Pulmonary artery endothelial cell (primary cell): ENCODE data around the gene ARFGAP3. TPM values are rescaled to one million over a fixed set of nuclear protein-coding genes. Genes with fewer than 3 reads are reported as not detected.

ENCODE experiments used
- DNase-seq: peaks from one replicate; pipeline ENCODE4 v3.0.0-alpha.2; 2011; ENCODE audit warnings: low read depth, low spot score
- total RNA-seq: library from RNA; depleted of rRNA; stranded (reverse); fragments of >200 nt; gene quantifications from 2 replicates; pipeline ENCODE4 v1.2.3, GENCODE V29; 2014

The ARFGAP3 gene
- total RNA-seq, 1 donor from 2014 or later, result 59.6 TPM

DNA sequence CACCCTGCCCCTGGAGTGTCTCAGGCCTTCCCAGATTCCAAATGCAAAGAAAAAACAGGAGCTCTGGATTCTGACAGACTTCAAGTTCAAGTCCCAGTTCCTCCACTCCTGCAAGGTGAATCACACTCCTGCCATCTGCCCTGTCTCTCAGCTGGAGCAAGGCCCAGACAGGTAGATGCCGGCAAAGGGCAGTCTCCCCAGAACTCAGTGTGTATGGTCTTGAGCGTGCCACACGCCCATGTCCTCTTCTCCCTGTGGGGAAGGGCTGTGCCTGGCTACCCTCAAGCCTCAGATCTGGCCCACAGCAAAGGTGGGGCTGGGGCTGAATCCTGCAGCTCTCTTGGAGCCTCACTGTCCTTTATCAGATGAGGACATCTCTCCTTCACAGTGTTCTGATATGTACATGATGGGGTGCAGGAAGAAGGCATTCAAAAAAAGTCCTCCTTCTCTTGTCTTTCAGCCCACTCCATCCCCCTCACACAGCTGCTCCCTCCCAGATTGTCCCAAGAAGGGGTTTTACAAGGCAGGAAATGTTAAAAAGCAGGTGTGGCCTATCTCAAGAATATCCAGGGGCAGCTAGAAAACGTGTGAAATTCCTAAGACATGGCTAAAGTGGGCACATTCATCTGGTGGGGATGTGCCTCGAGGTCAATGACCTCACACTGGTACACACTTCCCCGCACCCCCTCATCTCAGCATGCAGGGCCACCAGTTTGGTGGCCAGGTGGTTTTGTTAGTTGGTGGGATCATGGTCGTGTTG lies 27.7 kb upstream of the ARFGAP3 start:
- DNase-seq, result no peak

GRCh38 chr22:42883970-42884369 lies 26.9 kb upstream of the ARFGAP3 start:
- no peak for DNase-seq

DNA sequence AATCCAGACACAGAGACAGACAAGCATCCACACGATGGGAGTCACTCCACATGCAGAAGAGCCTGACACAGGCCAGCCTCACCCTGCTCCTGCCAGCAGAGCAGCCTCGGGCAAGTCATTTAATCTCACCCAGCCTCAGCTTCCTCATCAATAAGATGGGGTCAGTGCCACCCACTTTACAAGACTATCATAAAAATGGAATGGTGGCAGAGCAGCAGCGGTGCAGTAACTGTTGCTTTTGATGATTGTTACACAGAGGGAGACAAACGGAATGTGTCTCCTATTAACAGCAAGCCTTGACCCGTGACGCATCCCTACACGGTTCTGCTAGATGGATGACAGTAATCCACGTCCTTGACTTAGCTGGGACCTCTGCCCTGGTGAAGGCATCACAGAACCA lies 26.0 kb upstream of the ARFGAP3 start:
- no peak for DNase-seq

DNA sequence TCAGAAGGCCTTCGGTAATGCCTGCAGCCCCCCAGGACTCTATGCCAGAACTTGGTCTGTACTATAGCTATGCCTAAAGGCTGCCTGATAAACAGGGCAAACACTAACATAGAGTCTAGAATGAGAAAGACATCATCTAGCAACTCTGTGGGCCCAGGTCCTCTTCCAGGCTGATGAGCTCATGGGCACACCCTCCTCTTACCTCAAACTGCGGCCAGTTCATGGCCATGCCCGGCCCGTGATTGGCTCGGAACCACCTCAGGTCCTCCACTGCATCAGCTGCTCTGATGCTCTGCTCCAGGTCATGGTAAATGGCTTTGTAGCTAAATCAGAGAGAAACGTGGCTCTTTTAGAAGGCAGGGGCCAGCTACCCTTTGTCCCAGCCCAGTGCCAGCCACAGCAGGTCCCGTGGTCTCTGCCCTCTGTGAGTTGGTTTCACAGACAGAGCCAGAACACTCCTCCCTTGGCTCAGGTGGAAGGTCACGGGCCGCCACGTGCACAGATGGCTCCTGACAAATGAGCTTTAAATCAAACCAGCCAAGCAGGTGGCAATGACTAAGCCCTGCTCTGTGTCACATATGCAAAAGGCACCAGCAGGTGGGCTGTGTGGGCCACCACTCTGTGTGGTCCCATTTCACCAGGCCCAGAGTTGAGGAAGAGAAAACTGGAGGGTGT lies 25.0 kb upstream of the ARFGAP3 start:
- no peak for DNase-seq

DNA sequence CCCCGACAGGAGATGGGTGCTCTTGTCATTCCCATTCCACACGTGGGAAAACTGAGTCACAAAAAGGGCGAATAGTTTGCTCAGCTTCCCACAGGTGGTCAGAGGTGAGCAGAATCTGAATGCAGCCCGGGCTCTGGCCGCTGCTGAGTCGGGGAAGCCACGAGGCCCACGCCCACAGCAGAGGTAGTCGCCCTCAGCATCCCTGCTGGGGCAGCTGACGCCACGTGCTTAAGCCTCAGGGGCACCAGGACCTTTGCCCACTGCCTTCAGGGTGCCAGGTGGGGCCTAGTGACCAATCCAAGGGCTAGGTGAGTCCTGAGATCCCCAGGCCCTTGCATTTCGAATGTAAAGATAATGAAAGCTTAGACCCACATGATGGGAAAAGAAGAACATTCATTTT lies 24.2 kb upstream of the ARFGAP3 start:
- no peak for DNase-seq

DNA sequence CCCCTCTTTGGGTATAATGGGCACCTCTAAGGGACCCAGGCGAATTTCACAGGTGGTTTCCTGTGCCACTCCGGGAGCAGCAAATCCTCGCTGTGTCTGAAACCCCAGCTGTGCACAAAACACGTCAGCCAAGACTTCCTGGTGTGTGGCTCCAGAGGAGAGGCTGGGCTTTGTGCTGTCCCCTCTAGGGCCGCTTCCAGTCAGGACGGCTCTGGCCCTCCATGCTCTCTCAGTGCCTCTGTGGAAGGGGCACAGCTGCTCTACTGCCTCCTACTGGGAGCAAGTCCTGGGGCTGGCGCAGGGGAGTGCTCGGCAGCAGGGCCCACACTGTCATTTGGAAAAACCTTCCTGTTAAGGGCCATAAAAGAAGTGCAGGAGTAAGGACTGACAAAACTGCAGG lies 23.7 kb upstream of the ARFGAP3 start:
- DNase-seq, result no peak

DNA sequence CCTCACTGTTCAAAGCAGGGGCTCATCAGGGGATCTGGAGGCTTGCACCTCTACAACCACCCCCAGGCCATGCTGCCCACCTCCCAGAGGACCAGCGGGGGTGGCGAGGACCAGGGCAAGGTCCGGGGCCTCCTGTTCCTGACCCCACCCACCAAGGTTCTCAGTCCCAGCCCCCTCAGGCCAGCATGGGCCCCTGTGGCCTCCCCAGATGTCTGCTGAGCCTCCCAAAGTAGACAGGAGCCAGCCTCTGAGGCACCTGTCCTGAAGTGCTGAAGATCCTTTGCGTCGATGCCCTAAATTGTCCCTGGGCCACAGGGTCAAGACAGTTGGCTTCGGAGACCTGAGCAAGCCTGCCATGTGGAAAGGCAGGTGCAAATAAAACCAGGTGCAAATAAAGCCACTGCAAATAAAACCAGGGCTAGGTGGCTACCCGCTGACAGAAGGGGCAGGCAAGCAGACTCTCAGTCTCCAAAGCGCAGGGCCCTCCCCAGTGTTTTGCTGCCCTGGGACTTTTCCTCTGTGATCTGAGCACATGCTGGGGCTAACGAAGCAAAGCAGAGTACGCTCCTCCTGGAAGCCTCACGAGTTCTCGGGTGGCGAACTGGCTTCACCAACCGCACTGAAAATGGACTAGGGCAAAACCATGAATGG lies 22.4 kb upstream of the ARFGAP3 start:
- no peak for DNase-seq

DNA sequence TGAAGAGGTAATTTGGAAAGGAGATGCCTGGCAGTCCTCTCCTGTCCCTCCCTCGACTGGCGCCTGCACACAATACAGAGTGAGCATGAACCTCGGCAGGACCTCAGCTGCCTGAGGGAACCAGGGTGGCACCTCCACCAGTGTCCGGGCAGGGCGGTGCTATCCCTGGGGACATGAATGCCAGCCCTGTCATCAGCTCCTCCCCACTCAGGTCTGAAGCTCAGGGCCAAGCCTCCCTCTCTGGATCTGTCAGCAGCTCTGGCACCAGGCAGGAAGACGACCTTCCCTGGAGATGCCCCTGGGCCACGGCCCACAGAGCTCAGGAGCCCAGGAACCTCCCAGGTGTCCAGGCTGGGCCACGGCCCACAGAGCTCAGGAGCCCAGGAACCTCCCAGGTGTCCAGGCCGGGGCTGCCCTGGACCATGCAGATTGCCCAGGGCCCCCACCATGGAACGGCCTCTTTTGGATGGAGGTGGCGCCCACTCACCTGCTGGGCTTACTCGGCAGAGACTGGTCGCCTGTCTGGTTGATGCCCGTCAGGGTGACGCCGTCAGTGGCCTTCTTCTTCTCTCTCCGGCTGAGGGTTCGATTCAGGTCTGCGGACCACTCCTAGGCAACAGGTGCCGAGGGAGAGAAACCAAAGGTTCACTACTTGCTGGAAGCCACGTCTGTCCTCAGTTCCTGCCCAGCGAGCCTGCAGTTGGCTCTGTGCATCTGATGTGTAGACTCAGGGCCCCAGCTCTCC lies 21.7 kb upstream of the ARFGAP3 start:
- DNase-seq, result no peak

DNA sequence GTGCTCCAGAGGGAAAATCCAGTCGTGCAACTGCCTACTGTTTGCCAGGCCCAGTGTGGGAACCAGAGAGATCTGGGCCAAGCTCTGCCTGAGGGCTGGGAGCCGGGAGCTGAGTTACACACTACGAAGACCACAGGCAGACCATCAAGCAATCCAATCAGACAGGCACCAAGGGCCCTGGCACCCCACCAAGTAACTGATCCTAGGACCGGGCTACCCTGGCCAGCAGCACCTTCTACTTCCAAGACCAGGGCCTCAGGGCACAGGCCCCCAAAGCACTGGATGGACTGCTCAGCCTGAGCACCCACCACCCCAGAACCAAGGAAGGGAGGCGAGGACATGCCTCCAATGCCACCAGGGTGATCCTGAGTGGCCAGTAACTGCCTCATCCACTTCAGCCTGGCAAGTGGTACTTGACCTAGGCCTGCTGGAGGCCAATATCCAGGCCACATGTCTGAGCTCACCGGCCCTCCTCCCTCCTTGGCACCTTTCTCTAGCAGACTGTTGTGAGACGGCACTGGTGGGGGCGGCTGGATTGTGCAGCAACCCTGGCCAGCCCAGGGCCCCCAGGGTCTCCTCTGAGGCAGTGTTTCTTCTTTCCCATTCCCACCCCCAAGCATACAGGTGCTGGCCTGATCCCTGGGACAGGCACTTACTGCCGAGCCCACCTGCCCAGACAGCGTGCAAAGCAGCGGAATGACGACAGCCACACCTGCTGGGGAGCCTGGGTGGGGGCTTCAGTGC lies 20.7 kb upstream of the ARFGAP3 start:
- DNase-seq, result no peak

DNA sequence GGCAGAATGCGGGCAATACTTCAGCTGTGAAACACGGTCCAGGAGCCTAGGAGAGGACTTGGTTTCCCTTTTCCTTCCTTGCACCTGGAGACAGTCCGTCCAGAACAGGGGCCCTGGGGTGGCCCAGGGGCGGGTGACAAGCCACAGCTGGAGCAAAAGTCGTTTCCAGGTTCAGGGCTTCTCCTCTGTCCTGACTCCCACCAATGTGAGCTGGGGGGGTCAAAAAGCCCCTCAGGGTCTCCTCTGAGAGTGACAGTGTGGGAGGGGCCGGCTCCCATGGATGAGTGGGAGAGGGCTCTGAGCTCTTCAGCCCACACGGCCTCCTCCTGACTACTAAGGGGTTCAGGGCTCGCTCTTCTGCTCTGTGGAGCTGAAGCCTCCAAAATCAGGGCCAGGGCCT lies 20.1 kb upstream of the ARFGAP3 start:
- DNase-seq, result no peak

DNA sequence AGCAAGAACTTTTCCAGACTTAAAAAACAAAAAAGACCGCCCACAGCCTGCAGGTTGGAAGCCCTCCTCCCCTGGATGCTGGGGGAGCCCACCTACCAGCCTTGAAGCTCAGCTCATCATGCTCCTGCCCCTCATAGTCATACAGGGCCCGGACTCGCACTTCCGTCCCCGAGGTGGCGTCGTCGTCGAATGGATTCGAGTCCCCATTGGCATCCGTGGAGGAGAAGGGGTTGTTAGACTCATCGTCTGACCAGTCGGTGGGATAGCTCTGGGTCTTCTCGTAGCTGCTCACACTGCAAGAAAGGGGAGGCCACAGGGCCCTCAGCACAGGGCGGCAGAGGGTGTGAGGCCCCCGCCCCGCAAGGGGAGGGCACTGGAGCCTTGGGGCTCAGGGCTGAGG lies 19.0 kb upstream of the ARFGAP3 start:
- DNase-seq, result no peak

DNA sequence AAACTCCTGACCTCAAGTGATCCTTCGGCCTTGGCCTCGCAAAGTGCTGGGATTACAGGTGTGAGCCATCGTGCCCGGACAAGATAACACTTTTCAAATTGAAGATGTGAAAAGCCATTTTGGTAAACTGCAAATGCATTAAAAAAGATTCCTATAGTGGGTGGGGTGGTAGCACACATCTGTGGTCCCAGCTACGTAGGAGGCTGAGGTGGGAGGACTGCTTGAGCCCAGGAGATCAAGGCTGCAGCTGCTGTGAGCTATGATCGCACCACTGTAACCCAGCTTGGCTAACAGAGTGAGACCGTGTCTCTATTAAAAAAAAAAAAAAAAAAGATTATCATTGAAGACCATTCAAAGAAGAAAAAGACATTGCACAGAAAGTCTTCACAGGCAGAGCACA lies 16.9 kb upstream of the ARFGAP3 start:
- no peak for DNase-seq

DNA sequence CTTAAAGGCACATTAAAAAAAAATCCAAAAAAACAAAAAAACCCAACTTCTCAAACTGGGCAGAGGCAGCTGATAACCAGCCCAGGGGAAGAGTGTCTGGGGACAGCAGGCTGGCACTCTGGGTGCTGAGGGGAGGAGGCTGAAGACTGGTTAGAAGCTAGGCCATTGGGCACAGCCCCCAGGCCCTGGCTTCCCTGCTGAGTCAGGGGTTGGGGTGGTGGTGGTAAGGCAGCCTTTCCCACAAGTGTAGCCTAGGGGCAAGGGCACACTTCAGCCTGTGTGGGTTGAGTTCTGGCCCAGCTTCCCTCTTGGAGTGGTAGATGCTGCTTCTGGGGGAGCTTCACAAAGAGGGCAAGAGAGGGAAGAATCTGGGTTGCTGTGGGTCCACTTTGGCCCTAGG lies 16.3 kb upstream of the ARFGAP3 start:
- DNase-seq, result no peak

GRCh38 chr22:42872821-42873220 lies 15.7 kb upstream of the ARFGAP3 start:
- DNase-seq, result no peak

- no peak for DNase-seq
Measured at GRCh38 chr22:42871146-42872050, 14.3 kb upstream of the ARFGAP3 start.

GRCh38 chr22:42869888-42870480 lies 12.9 kb upstream of the ARFGAP3 start:
- DNase-seq, result no peak

GRCh38 chr22:42869463-42869862 lies 12.4 kb upstream of the ARFGAP3 start:
- DNase-seq, result no peak

GRCh38 chr22:42868751-42869251 lies 11.7 kb upstream of the ARFGAP3 start:
- DNase-seq, result no peak

- DNase-seq, result no peak
Measured at GRCh38 chr22:42866100-42866499, 9.0 kb upstream of the ARFGAP3 start.

DNA sequence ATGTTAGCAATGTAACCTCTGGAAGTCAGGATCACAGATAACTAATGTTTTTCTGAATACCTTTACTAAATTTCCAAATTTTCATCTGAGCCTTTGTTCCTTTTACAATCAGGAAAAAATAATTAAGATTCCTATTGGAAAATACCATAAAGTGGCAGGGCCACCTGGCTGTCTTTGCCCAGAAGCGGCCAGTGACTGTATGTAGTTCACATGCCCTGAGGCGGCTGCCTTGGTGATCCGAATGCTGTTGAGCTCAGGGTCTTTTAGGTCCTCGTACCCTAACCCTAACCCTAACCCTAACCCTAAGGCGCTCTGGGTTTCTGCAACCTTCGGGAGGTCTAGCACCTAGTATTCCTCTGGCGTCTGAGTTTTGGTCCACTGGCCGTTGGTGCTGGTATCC lies 8.5 kb upstream of the ARFGAP3 start:
- no peak for DNase-seq
